Measurements from ENCODE around the gene UNCX. TPM values are rescaled to one million over a fixed set of nuclear protein-coding genes. Genes with fewer than 3 reads are reported as not detected.

UNCX gene
- total and polyA plus RNA-seq, 2 experiments from 2014 or later = not detected

DNA sequence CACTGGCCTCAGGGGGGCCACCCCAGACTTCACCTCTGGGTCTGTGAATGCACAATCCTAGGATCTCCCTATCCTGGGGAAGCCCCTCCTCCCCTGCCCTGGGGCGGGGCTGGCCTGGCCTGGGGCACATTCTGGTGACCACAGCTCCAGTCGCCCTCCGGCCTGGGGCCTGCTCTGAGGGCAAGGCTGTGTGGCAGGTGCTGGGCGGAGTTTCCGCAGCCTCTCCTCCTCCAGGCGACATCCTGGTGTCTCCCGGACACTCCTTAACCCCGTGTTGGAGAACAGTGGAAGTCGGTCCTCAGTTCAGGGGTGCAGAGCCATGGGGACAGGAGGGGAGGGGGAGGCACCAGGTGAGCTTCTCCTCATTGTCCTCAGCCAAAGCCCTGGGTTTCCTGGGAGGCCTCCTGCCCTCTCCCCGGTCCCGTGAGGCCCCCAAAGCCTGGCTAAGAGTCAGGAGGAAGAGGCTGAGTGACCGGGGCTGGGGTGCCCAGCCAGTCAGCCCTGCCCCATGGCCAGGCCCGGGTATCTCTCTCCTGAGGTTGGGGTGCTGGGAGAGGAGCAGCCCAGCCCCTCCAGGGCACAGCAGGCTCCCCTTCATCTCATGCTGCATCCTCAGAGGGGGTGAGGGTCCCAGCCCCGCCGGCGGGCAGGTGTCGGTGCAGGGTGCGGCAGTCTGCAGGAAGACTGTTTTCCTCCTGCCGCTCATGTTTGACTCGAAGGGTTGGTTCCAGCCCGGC, 22.6 kb downstream of the UNCX start:
- Histone ChIP-seq H3F3A (replicated peaks; ENCODE audit: low read depth) (no peaks in the 10 kb centered on the region), H3K4me1 (ENCODE audit: insufficient read depth) (no peaks in the 10 kb centered on the region), H3K4me2 (no peak overlapping the region), H4K20me1 (replicated peaks; ENCODE audit: insufficient read depth) (no peaks in the 10 kb centered on the region), H3K4me3 (no peak overlapping the region), H3K27ac (ENCODE audit: low read depth) (no peak overlapping the region), H3K27me3 (ENCODE audit: insufficient read depth) (peaks cover 8% of the 10 kb centered on the region), H2AFZ (no peak overlapping the region), H3K79me2 (replicated peaks; ENCODE audit: insufficient read depth) (no peaks in the 10 kb centered on the region), H3K9me2 (ENCODE audit: insufficient read depth) (no peaks in the 10 kb centered on the region), H3K36me3 (ENCODE audit: insufficient read depth) (no peaks in the 10 kb centered on the region)
- Mint-ChIP-seq H3K36me3 (ENCODE audit: low read depth) (no peaks in the 10 kb centered on the region), H3K4me3 (no peak overlapping the region), H3K27ac (no peak overlapping the region), H3K27me3 (ENCODE audit: insufficient read depth, low read depth, poor library complexity) (peaks cover 13% of the 10 kb centered on the region), H3K9me3 (no peaks in the 10 kb centered on the region; the same call in 2 of the 3 replicates), H3K4me1 (0 out of 3 replicates have a peak, but pooled peaks cover 2% of the 10 kb centered on the region)
- ATAC-seq (peak; percentile 69), DNase-seq (ENCODE audit: low spot score) (no peak)
- TF ChIP-seq ZNF114 (CRISPR knock-in tag; IDR thresholded peaks at IDR 0.05) (no peak), EZH2 (IDR thresholded peaks at IDR 0.05; ENCODE audit: low read depth, unreplicated experiment) (no peak), JUNB (IDR thresholded peaks at IDR 0.05; ENCODE audit: unreplicated experiment) (no peak), NANOG (IDR thresholded peaks at IDR 0.05; ENCODE audit: borderline replicate concordance) (no peak), CREB1 (CRISPR knock-in tag; IDR thresholded peaks at IDR 0.05; ENCODE audit: low read depth) (no peak), STAT1 (IDR thresholded peaks at IDR 0.05; ENCODE audit: unreplicated experiment) (no peak)
- TF ChIP-seq, protein P1, sequence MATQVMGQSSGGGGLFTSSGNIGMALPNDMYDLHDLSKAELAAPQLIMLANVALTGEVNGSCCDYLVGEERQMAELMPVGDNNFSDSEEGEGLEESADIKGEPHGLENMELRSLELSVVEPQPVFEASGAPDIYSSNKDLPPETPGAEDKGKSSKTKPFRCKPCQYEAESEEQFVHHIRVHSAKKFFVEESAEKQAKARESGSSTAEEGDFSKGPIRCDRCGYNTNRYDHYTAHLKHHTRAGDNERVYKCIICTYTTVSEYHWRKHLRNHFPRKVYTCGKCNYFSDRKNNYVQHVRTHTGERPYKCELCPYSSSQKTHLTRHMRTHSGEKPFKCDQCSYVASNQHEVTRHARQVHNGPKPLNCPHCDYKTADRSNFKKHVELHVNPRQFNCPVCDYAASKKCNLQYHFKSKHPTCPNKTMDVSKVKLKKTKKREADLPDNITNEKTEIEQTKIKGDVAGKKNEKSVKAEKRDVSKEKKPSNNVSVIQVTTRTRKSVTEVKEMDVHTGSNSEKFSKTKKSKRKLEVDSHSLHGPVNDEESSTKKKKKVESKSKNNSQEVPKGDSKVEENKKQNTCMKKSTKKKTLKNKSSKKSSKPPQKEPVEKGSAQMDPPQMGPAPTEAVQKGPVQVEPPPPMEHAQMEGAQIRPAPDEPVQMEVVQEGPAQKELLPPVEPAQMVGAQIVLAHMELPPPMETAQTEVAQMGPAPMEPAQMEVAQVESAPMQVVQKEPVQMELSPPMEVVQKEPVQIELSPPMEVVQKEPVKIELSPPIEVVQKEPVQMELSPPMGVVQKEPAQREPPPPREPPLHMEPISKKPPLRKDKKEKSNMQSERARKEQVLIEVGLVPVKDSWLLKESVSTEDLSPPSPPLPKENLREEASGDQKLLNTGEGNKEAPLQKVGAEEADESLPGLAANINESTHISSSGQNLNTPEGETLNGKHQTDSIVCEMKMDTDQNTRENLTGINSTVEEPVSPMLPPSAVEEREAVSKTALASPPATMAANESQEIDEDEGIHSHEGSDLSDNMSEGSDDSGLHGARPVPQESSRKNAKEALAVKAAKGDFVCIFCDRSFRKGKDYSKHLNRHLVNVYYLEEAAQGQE (IDR thresholded peaks at IDR 0.05; ENCODE audit: unreplicated experiment) = no peak
- TF ChIP-seq, protein P2, sequence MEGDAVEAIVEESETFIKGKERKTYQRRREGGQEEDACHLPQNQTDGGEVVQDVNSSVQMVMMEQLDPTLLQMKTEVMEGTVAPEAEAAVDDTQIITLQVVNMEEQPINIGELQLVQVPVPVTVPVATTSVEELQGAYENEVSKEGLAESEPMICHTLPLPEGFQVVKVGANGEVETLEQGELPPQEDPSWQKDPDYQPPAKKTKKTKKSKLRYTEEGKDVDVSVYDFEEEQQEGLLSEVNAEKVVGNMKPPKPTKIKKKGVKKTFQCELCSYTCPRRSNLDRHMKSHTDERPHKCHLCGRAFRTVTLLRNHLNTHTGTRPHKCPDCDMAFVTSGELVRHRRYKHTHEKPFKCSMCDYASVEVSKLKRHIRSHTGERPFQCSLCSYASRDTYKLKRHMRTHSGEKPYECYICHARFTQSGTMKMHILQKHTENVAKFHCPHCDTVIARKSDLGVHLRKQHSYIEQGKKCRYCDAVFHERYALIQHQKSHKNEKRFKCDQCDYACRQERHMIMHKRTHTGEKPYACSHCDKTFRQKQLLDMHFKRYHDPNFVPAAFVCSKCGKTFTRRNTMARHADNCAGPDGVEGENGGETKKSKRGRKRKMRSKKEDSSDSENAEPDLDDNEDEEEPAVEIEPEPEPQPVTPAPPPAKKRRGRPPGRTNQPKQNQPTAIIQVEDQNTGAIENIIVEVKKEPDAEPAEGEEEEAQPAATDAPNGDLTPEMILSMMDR (conservative IDR thresholded peaks at IDR 0.05; ENCODE audit: low read depth in 2 of 2) = no peak
- TF ChIP-seq, protein P3, sequence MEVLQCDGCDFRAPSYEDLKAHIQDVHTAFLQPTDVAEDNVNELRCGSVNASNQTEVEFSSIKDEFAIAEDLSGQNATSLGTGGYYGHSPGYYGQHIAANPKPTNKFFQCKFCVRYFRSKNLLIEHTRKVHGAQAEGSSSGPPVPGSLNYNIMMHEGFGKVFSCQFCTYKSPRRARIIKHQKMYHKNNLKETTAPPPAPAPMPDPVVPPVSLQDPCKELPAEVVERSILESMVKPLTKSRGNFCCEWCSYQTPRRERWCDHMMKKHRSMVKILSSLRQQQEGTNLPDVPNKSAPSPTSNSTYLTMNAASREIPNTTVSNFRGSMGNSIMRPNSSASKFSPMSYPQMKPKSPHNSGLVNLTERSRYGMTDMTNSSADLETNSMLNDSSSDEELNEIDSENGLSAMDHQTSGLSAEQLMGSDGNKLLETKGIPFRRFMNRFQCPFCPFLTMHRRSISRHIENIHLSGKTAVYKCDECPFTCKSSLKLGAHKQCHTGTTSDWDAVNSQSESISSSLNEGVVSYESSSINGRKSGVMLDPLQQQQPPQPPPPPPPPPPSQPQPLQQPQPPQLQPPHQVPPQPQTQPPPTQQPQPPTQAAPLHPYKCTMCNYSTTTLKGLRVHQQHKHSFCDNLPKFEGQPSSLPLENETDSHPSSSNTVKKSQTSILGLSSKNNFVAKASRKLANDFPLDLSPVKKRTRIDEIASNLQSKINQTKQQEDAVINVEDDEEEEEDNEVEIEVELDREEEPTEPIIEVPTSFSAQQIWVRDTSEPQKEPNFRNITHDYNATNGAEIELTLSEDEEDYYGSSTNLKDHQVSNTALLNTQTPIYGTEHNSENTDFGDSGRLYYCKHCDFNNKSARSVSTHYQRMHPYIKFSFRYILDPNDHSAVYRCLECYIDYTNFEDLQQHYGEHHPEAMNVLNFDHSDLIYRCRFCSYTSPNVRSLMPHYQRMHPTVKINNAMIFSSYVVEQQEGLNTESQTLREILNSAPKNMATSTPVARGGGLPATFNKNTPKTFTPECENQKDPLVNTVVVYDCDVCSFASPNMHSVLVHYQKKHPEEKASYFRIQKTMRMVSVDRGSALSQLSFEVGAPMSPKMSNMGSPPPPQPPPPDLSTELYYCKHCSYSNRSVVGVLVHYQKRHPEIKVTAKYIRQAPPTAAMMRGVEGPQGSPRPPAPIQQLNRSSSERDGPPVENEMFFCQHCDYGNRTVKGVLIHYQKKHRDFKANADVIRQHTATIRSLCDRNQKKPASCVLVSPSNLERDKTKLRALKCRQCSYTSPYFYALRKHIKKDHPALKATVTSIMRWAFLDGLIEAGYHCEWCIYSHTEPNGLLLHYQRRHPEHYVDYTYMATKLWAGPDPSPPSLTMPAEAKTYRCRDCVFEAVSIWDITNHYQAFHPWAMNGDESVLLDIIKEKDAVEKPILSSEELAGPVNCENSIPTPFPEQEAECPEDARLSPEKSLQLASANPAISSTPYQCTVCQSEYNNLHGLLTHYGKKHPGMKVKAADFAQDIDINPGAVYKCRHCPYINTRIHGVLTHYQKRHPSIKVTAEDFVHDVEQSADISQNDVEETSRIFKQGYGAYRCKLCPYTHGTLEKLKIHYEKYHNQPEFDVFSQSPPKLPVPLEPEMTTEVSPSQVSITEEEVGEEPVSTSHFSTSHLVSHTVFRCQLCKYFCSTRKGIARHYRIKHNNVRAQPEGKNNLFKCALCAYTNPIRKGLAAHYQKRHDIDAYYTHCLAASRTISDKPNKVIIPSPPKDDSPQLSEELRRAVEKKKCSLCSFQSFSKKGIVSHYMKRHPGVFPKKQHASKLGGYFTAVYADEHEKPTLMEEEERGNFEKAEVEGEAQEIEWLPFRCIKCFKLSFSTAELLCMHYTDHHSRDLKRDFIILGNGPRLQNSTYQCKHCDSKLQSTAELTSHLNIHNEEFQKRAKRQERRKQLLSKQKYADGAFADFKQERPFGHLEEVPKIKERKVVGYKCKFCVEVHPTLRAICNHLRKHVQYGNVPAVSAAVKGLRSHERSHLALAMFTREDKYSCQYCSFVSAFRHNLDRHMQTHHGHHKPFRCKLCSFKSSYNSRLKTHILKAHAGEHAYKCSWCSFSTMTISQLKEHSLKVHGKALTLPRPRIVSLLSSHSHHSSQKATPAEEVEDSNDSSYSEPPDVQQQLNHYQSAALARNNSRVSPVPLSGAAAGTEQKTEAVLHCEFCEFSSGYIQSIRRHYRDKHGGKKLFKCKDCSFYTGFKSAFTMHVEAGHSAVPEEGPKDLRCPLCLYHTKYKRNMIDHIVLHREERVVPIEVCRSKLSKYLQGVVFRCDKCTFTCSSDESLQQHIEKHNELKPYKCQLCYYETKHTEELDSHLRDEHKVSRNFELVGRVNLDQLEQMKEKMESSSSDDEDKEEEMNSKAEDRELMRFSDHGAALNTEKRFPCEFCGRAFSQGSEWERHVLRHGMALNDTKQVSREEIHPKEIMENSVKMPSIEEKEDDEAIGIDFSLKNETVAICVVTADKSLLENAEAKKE (CRISPR knock-in tag; IDR thresholded peaks at IDR 0.05) = no peak
